HG03103 (cell line): ENCODE measurements around the gene BBIP1.
"Not testable (repeated sequence)": the region's sequence is repeated elsewhere in the genome, so short reads cannot be mapped to it uniquely, and the experiment has no call there.

Source experiments
- ATAC-seq: cut with Tn5 transposase; IDR thresholded peaks from one replicate; pipeline ENCODE4 v1.9.1; 2021; ENCODE audit warnings: low read depth; ENCODE audit not compliant: unreplicated experiment

BBIP1 gene

DNA sequence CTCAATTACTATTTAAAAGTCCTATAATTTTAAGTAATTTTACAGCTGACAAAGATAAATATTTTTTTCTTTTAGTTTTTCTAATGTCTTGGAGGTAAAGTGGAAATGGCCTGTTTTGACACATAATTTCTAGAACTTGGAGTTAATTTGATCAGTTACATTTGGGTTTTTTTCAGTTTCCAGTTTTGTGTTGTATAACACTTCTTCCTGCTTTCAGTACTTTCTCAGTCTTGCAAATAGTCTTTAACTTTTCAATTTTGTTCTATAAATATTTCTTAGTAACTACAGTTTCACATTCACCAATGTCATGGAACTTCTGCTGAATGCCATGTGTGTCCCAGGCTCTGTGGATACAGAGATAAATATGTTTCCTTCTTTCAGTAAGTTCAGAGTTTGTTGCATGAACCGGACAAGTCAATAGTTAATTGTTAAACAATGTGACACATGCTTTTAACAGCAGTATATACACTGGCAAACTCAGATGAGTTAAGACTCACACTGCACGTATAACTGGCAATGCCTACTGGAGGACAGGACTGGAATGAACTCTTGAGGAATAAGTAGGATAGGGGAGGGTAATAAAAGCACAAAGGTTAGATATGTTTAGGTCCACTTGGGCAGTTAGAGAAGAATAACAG lies 5.0 kb upstream of the BBIP1 start:
- ATAC-seq = no peak

DNA sequence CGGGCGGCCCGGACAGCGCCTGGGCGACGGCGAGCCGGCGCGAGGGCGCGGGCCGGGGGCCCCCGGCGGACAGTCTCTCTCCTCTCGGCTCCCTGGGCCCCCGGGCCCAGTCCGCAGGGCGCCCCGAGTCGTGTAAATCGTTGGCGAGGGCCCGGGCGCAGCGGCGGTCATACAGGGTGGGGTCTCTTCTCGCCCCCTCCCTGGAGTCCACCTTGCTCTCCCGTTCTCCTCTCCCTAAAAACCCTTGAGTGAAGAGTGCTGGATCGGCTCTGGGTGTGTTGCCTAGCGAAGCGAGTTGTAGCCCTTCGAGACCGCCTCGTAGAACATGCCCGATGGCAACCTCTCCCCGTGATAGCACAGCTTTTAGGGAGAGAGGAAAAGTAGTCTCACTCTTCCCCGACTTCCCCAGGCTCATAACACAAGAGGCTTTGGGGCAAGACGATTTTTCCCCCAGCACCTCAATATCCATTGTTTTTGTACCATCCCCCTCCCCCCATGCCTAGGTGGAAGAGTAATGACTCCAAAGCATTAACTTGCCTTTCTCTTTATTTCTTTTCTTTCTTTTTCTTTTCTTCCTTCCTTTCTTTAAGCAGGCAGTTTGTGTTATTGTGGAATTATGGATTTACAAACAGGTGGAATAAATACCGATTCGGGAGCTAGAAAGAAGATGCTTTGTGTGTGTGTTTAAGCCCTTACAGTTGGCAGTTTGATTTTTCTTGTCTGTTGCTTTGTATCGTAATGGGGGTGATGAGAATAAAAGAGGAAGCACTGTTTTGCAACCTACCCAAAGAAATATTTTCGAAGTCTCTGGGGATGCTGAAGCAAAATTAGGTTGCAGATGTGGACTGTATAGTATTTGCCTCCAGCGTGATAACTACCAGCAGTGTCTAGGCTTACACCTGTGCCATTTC lies 1.2 kb upstream of the BBIP1 start:
- peak; percentile 32 for ATAC-seq

DNA sequence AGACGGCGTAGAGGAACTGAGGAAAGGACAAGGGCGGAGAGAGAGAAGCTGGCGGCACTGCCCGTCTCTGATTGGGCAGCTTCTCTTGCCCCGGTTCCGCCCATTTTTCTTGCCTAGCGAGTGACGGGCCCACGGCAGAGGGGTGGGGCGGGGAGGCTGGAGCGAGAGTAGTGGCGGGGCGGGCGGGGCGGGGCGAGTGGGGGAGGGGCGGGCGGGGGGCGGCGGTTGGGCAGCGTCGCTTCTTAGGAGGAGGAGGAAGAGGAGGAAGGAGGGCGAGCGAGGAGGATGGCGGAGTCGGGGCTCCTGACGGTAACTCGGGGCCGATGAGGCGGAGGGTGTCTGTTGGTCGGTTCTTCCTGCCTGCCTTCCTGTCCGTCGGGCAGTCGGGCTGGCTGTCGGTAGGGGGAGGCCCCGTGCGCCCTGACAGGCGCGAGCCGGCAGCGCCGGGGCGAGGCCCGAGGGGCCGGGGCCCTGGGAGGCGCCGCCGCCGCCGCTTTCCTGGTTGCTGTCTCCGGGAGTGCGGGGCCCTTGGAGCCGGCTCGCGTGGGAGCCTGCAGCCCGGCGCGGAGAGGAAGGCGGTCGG lies 460 bp upstream of the BBIP1 start, which contains the start of gene SHOC2:
SHOC2 (plus strand) TSS at position 256 of the 583 bp plus-strand sequence. CDS start 44,755 bp downstream, outside the sequence.
- ATAC-seq = peak; percentile 4

DNA sequence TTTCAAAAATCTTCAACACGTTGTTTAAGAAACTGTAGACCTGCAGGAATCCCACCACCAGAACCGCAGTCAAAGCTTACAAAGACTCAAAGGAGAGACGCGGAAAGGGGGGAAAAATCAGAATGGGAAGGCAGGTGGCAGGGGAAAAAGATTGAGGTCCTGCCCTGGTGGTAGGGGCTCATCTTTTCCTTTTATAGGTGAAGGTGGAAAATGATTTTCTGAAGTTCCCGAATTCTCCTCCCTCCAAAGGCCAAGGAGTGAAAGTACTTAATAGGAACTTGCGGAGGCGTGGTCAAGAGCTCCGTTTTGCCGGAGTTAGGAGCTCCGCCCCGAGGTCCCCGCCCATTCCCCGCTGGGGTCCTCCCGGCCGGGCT lies 724 bp downstream of the BBIP1 start:
- ATAC-seq = no peak

DNA sequence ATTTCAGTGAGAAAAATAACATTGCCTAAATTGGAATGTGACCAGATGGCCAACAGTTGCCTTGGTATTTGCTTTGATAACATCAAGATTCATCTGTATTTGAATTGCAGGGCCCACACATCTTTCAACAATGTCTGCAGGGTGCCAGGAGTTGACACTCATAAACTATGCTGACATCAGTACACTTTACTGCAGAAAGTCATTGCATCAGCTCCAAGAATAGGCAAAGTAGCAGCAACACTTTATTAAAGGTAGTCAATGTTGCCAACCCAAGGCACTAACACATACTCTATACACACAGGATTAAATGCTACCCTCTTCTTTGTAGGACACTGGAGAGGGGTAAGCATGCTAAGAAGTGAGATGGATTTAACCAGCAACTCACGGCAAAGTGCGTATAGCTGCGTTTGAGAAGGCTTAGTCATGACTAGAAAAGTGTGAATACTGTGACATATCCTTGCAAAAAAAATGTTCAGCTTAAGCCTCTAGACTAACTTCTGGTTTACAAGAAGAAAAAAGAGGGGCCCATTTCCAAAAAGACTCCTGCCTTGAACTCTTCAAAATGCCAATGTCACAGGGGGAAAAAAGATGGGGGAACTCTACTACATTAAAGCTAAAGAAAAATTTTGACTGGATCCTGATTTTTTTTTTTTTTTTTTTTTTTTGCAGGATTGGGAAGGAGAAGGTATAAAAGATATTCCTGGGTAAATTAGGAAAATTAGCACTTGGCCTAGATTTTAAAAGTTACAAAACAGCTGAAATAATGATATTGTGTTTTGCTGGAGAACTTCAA lies 2.2 kb downstream of the BBIP1 start:
- no peak for ATAC-seq

DNA sequence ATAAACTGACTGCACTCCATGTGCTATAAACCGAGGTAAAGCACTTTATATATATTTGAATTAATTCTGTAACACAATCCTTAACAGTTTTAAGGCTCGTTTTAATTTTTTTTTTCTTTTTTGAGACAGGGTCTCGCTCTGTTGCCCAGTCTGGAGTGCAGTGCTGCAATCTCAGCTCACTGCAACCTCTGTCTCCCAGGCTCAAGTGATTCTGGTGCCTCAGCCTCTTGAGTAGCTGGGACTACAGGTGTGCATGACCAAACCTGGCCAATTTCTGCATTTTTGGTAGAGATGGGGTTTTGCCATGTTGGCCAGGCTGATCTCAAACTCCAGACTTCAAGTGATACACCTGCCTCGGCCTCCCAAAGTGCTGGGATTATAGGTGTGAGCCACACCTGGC lies 3.4 kb downstream of the BBIP1 start:
- not testable (repeated sequence) for ATAC-seq

DNA sequence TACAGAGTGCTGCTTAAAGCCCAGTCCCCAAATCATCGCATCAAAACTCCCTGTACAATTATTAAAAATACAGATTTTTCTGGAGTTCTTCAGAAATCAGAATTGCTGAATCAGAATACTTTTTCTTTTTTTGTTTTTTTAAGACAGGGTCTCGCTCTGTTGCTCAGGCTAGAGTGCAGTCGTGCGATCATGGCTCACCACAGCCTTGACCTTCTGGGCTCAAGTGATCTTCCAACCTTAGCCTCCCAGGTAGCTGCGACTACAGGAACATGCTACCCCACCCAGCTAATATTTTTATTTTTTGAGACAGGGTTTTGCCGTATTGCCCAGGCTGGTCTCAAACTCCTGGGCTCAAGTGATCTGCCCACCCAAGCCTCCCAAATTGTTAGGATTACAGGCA lies 3.9 kb downstream of the BBIP1 start:
- no peak for ATAC-seq

DNA sequence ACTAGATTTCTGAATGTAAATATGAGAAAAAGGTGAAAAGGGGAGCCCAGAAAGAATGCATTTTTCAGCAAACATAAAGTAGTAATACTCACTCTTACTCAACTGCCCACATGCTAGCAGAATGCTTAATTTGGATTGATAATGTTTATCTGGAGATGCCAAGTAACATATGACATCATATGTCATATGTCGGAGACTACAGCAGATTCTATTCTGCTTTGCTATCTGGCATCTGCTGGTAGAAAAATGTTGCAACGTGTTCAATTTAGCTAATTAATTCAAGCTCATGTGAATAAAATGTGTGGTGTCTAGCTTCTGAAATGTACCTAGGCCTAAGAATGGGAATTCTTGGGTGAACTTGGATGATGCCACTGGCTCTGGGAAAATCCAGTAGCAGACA lies 4.5 kb downstream of the BBIP1 start:
- no peak for ATAC-seq

DNA sequence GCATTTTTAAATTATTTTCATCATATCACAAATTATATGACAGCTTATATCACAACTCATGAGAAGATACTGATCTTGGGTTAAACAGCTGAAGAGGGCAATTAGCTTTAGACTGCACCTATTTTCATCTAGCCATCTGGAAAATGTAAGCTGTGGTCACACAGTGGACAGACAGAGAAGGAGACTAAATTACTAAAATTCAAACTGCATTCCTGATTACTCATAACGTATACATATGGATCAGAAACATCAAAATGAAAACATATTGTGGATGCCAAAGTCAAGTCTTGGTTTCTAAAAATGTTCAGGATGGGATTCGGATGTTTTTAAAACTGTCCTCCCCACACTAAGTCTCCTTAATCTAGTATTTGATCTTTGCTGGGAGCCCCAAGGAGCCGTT lies 6.6 kb downstream of the BBIP1 start:
- ATAC-seq = no peak

DNA sequence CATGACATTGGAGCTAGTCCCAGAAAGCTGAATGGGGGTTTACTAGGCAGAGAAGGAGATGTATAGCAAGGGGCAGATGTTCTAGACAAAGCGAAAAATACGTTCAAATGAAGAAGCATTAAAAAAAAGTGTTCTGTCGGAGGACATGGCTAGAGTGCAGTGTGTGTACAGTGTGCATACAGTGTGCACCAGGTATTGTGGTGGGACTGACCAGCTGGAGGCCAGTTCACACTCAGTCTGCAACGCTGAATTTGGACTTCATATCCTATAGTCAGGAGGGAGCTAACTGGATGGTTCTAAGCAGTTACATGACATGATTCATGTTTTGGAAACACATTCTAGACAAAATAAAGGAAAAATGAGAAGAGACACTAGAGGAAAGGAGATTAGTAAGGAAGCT lies 8.8 kb downstream of the BBIP1 start:
- ATAC-seq = no peak

DNA sequence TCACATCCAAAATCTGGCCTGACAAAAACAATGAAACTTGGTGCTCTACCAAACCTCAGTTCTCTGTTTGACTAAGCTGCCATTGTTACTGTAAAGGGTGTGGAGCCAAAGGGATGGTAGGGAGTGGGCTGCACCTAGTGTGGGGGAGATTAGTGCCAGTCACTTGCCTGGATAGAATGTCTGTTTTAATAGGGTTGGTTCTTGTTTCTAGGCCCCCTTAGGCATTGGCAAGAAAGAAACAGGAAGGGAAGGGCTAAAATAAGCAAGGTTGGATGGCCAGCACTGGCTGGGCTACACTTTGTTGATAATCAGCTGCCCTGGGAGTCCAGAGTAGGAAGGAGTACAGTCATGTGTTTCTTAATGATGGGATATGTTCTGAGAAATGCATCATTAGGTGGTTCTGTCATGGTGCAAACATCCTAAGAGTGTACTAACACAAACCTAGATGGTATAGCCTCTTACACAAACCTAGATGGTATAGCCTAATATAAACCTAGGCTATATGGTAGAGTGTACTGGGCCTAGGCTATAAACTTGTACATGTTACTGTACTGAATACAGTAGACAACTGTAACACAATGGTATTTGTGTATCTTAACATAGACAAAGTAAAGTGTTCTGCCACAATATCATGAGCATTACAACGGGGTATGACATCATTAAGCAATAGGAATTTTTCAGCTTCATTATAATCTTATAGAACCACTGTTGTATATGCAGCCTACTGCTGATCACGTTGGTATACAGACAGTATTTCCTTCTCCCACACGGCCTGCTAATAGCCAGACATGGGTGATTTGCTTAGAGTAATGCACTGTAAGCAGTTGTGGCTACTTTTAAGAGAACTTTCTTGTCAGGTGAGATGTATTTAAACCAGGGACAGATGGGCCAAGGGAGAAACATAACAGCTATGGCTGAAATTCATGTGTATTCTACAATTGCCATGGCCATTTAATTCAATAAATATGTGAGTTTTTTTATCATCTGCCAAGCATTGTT lies 15.4 kb downstream of the BBIP1 start:
- ATAC-seq = peak; percentile 75

DNA sequence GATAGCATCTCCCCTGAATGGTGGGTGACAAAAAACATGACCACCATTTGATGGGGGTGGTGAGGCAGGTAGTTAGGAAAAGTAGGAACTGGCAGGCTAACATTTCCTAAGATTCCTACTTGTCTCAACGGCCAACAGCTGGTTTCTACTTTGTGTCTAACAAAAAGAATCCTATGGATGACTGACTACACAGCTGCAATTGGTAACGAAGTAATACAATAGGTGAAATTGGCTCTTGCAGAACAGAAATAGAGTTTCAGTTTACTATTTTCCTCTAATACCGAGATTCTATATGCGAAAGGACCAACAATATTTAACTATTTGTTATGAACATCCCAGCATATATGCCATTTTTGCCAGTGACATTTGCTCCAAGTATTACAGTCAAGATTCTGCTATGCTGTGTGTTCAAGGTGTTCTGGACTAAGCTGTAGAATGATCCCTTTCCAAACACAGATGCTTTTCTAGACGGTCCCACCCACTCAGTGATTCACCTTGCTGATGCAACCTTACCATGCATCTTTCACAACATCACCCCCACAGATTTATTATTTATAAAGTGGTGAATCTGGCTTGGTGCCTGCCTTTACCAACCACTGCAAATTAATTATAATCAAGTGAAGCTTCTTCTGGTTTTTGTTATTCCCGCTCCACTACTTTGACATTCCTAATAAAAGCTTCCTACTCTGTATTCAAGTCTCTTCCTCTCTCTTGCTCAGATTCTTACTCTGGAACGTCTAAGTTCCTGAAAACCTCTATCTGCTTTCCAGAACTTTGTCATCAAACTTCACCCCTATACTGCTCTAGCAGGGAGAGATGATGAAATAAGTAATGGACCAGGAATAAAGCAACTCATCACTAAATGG lies 16.8 kb downstream of the BBIP1 start:
- ATAC-seq = no peak

DNA sequence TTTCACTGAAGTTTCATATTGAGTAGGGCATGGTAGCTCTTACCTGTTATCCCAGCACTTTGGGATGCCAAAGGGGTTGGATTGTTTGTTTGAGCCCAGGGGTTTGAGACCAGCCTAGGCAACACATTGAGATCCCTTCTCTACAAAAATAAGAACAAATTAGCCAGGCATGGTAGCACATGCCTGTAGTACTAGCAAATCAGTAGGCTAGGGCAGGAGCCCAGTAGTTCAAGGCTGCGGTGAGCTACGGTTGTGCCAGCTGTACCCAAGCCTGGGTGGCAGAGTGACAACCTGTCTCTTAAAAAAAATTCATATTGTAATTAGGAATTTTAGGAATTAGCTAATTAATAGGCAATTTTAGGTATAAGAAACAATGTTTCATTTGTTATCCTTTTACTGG lies 18.0 kb downstream of the BBIP1 start:
- ATAC-seq = no peak

DNA sequence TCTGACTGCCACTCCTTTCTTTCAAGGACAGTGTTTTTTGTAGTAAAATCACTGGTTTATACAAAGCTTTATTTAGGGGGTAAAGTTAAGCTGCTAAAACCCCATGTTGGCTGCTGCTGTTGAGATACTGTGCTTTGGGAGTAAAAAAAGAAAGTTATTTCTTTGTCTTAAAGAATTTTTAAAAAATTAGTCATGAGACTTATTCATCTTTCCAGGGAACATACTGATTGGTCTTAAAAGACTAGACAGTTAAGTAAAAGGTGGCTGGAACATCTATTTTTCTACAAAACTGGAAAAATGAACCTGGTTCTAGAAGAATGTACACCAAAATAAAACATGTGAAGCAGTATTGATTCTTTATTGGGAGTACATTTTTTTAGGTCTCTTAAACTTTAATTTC lies 20.6 kb downstream of the BBIP1 start:
- no peak for ATAC-seq

DNA sequence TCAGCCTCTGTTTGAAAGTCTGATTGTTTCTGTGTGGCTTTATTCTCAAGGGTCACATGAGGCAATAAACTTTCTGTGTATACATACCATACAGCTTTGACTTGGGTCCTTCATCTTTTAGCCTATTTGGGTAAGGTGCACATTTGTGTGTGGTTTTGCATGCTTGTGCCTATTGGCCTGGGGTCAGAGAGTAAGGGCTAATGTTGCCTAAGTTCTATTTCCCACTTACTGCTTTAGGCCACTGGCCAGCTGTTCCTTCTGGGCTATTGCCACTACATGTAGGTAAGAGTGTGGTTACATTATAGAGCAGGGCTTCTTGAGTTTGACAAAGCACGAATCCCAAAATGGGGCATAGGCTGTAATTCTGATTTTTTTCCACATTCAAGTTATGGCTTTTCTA lies 21.8 kb downstream of the BBIP1 start:
- no peak for ATAC-seq

DNA sequence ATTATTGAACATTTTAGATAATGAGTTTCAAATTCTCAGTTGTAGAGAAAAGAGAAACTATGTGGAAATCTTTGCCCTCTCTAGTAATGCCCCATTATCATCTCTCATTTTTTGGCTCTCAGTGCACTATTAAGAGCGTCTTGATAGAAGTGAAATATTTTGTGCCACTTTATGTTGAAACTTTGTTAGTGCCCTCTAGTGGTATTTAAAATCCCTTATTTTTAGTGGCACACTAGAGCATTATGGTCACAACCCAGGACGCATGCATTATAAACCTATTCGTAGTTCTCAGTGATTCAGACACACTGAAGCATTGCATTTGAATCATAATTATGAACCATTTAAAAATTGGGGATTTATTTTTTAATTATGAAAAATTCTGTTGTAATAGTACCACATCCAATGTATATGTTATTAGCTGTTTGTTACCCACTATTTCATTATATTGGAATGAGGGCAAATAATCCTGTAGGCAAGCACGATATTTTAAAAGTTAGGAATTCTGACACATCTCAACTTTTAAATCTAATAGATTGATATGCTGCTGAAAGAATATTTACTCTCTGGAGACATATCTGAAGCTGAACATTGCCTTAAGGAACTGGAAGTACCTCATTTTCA lies 25.3 kb downstream of the BBIP1 start:
- ATAC-seq = peak; percentile 65

DNA sequence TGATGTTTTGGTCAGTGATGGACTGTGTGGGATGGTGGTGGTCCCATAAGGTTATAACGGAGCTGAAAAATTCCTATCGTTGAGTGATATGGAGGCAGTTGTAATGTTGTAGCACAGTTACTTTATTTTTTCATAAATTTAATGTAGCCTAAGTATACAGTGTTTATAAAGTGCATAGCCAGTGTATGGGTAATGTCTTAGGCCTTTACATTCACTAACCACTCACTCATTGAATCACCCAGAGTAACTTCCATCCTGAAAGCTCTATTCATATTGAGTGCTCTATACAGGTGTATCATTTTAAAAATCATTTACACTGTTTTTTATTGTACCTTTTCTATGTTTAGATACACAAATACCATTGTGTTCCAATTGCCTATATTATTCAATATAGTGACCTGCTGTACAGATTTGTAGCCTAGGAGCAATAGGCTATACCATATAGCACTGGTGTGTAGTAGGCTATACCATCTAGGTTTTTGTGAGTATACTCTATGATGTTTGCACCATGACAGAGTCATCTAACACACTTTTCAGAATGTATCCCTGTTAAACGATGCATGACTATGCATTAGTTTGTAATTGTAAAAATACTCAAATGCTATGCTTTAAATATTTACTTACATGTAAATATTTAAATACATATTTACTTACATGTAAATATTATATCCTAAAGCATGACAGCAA lies 26.2 kb downstream of the BBIP1 start:
- ATAC-seq = no peak

DNA sequence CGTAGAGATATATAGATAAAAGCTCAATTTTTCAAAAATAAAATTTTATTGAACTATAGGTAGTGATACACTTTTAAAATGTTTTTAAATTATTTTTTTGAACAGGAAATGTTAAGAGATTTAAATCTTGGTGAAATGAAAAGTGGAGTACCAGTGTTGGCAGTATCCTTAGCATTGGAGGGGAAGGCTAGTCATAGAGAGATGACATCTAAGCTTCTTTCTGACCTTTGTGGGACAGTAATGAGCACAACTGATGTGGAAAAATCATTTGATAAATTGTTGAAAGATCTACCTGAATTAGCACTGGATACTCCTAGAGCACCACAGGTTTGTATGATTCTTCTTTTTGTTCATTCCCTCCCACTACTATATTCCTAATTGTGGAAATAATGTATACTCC lies 31.4 kb downstream of the BBIP1 start:
- no peak for ATAC-seq
